PC-9 (cell line): ENCODE data around the gene GLB1L2. TPM values are rescaled to one million over a fixed set of nuclear protein-coding genes. Genes with fewer than 3 reads are reported as not detected.

Experiments used
- BruUV-seq: library from RNA; stranded (reverse); fragments of 400-500 nt; replicated peaks from 2 replicates; lab custom pipeline; 2021; lab: Mats Ljungman, UMichigan
- CTCF ChIA-PET: fragments of 300-600 bp; sonication (Branson Sonifier 250); formaldehyde crosslinking; loops from one replicate; lab custom pipeline; 2022; ENCODE audit warnings: antibody characterized with exemption; lab: Charles Lee
- POLR2A ChIA-PET: fragments of 300-600 bp; sonication (Branson Sonifier 250); formaldehyde crosslinking; loops from one replicate; lab custom pipeline; 2022; ENCODE audit warnings: antibody characterized with exemption; ENCODE audit not compliant: unreplicated experiment; lab: Charles Lee
- DNase-seq, 2 experiments: peaks; one replicate each; pipeline versions ENCODE4 v3.0.0 to v3.0.0-alpha.2; 2015 to 2022; ENCODE audit warnings: mixed read lengths in 1 of 2
- H2AFZ ChIP-seq: fragments of 200-600 bp; sonication (generic); 2 replicates; pipeline ENCODE4 v1.8.1; 2017; ENCODE audit warnings: antibody characterized with exemption
- H3F3A ChIP-seq: fragments of 200-600 bp; sonication (generic); 2 replicates; pipeline ENCODE4 v1.8.1; 2017; ENCODE audit warnings: antibody characterized with exemption, mild to moderate bottlenecking, low read depth; ENCODE audit not compliant: insufficient read depth
- H3K27ac ChIP-seq: fragments of 200-600 bp; sonication (generic); 2 replicates; pipeline ENCODE4 v1.6.1; 2016; ENCODE audit warnings: mixed run types
- H3K27me3 ChIP-seq: fragments of 200-600 bp; sonication (generic); 2 replicates; pipeline ENCODE4 v1.6.1; 2016; ENCODE audit warnings: low read depth, mixed run types; ENCODE audit not compliant: insufficient read depth
- H3K36me3 ChIP-seq: fragments of 200-600 bp; sonication (generic); 2 replicates; pipeline ENCODE4 v1.6.1; 2016; ENCODE audit warnings: low read depth, mixed run types
- H3K4me1 ChIP-seq: fragments of 200-600 bp; sonication (generic); replicated peaks from 2 replicates; pipeline ENCODE4 v1.6.1; 2016; ENCODE audit warnings: mixed run types; ENCODE audit not compliant: insufficient read depth
- H3K4me2 ChIP-seq: fragments of 200-600 bp; sonication (generic); 2 replicates; pipeline ENCODE4 v1.6.1; 2017; ENCODE audit warnings: mixed run types
- H3K4me3 ChIP-seq: fragments of 200-600 bp; sonication (generic); 2 replicates; pipeline ENCODE4 v1.6.1; 2016; ENCODE audit warnings: mixed run types
- H3K79me2 ChIP-seq: fragments of 200-600 bp; sonication (generic); 2 replicates; pipeline ENCODE4 v1.6.1; 2017; ENCODE audit warnings: low read depth, mixed run types
- H3K9me2 ChIP-seq: fragments of 200-600 bp; sonication (generic); 2 replicates; pipeline ENCODE4 v1.8.1; 2017; ENCODE audit warnings: mild to moderate bottlenecking; ENCODE audit not compliant: insufficient read depth
- H3K9me3 ChIP-seq: fragments of 200-600 bp; sonication (generic); 2 replicates; pipeline ENCODE4 v1.8.1; 2016; ENCODE audit warnings: low read depth; ENCODE audit not compliant: insufficient read depth
- H4K20me1 ChIP-seq: fragments of 200-600 bp; sonication (generic); 2 replicates; pipeline ENCODE4 v1.8.1; 2017; ENCODE audit not compliant: insufficient read depth
- CTCF ChIP-seq: fragments of 200-600 bp; sonication (generic); conservative IDR thresholded peaks from 2 replicates; pipeline ENCODE4 v1.6.1; 2017; ENCODE audit warnings: mixed run types, antibody characterized with exemption, mild to moderate bottlenecking, moderate library complexity
- EZH2 ChIP-seq: fragments of 200-600 bp; sonication (generic); IDR thresholded peaks from 2 replicates; pipeline ENCODE4 v1.8.0; 2017; ENCODE audit warnings: antibody characterized with exemption, low read depth
- intact Hi-C: fragments of 100-400 bp; cut with micrococcal nuclease; formaldehyde crosslinking; loops from one replicate; pipeline ENCODE4 v1.10.0; 2022; ENCODE audit not compliant: unreplicated experiment
- total RNA-seq: library from RNA; stranded (reverse); gene quantifications from 2 replicates; pipeline ENCODE4 v1.2.3, GENCODE V29; 2021

GLB1L2 gene
- total RNA-seq, 1 experiment from 2014 or later, result 32.2 TPM

- Histone ChIP-seq H3K4me3 (no peak overlapping the region), H2AFZ (no peak overlapping the region), H3K9me3 (no peaks in the 10 kb centered on the region), H3K4me2 (no peak overlapping the region), H3K36me3 (no peaks in the 10 kb centered on the region), H3K4me1 (no peaks in the 10 kb centered on the region), H3K27me3 (peaks cover 40% of the 10 kb centered on the region; the same call in 1 of the 2 replicates), H3K79me2 (no peaks in the 10 kb centered on the region), H3K27ac (no peak overlapping the region), H3F3A (no peaks in the 10 kb centered on the region), H4K20me1 (no peaks in the 10 kb centered on the region), H3K9me2 (no peaks in the 10 kb centered on the region)
- no TSS peak for BruUV-seq
- POLR2A ChIA-PET, result no interaction called here
- intact Hi-C loops, result no loop called here
- TF ChIP-seq EZH2 (no peak), CTCF (no peak)
- DNase-seq, result no peak
- CTCF ChIA-PET, result no interaction called here
Measured at GRCh38 chr11:134383576-134384221, 51.9 kb downstream of the GLB1L2 start.

GRCh38 chr11:134384406-134384805 lies 52.6 kb downstream of the GLB1L2 start:
- ChIA-PET POLR2A (no interaction called here), CTCF (no interaction called here)
- no peak overlapping the region for H3K27ac ChIP-seq
- no peaks in the 10 kb centered on the region for H3K9me2 ChIP-seq
- TF ChIP-seq CTCF (no peak), EZH2 (no peak)
- H4K20me1 ChIP-seq, result no peaks in the 10 kb centered on the region
- DNase-seq, result no peak
- H3K36me3 ChIP-seq, result no peaks in the 10 kb centered on the region
- H3K9me3 ChIP-seq, result no peaks in the 10 kb centered on the region
- H3K4me3 ChIP-seq, result no peak overlapping the region
- no peaks in the 10 kb centered on the region for H3F3A ChIP-seq
- H3K4me1 ChIP-seq, result no peaks in the 10 kb centered on the region
- no peak overlapping the region for H2AFZ ChIP-seq
- H3K27me3 ChIP-seq, result peaks cover 47% of the 10 kb centered on the region
- intact Hi-C loops, result no loop called here
- H3K4me2 ChIP-seq, result no peak overlapping the region
- BruUV-seq, result no TSS peak
- no peaks in the 10 kb centered on the region for H3K79me2 ChIP-seq

GRCh38 chr11:134385171-134385570 lies 53.4 kb downstream of the GLB1L2 start:
- Histone ChIP-seq H3F3A (no peaks in the 10 kb centered on the region), H3K27me3 (peaks cover 55% of the 10 kb centered on the region), H3K79me2 (no peaks in the 10 kb centered on the region), H3K4me2 (no peak overlapping the region), H3K27ac (no peak overlapping the region), H3K4me1 (no peaks in the 10 kb centered on the region), H3K36me3 (no peaks in the 10 kb centered on the region), H3K9me3 (no peaks in the 10 kb centered on the region), H3K4me3 (no peak overlapping the region), H3K9me2 (no peaks in the 10 kb centered on the region), H4K20me1 (no peaks in the 10 kb centered on the region), H2AFZ (no peak overlapping the region)
- intact Hi-C loops, result no loop called here
- TF ChIP-seq CTCF, result no peak
- TF ChIP-seq EZH2, result no peak
- BruUV-seq, result no TSS peak
- ChIA-PET CTCF (no interaction called here), POLR2A (no interaction called here)
- no peak for DNase-seq
